HEK293T (cell line): ENCODE results near the gene C3orf52.

ENCODE experiments used
- CTCF ChIA-PET: fragments of 350-600 bp; formaldehyde crosslinking; extraction: SDS; loops from one replicate; lab custom pipeline; 2021; ENCODE audit warnings: antibody characterized with exemption, inconsistent platforms; lab: Yijun Ruan, JAX
- POLR2A ChIA-PET: fragments of 350-600 bp; formaldehyde crosslinking; extraction: SDS; loops from one replicate; lab custom pipeline; 2020; ENCODE audit warnings: antibody characterized with exemption, inconsistent platforms; lab: Yijun Ruan, JAX
- DNase-seq: peaks from one replicate; pipeline ENCODE4 v3.0.0; 2012; ENCODE audit warnings: mixed read lengths; ENCODE audit errors: extremely low spot score
- ARNT ChIP-seq: fragments of 450-650 bp; IDR thresholded peaks from 2 replicates; pipeline ENCODE4 v1.6.1; 2017; ENCODE audit warnings: mild to moderate bottlenecking
- BHLHE40 ChIP-seq: fragments of 450-650 bp; IDR thresholded peaks from 2 replicates; pipeline ENCODE4 v1.6.1; 2016; ENCODE audit warnings: mild to moderate bottlenecking, moderate library complexity, borderline replicate concordance
- CTBP1 ChIP-seq: fragments of 450-650 bp; IDR thresholded peaks from 2 replicates; pipeline ENCODE4 v1.6.1; 2016; ENCODE audit warnings: borderline replicate concordance
- ELF4 ChIP-seq: fragments of 450-650 bp; IDR thresholded peaks from 2 replicates; pipeline ENCODE4 v1.6.1; 2017; ENCODE audit warnings: antibody characterized with exemption
- FOXA1 ChIP-seq: fragments of 450-650 bp; IDR thresholded peaks from 2 replicates; pipeline ENCODE4 v1.6.1; 2016; ENCODE audit warnings: mild to moderate bottlenecking
- FOXK2 ChIP-seq: fragments of 450-650 bp; IDR thresholded peaks from 2 replicates; pipeline ENCODE4 v1.6.1; 2016; ENCODE audit warnings: mild to moderate bottlenecking
- FOXM1 ChIP-seq: fragments of 450-650 bp; IDR thresholded peaks from 2 replicates; pipeline ENCODE4 v1.6.1; 2017; ENCODE audit warnings: mild to moderate bottlenecking, borderline replicate concordance
- HDGF ChIP-seq: fragments of 450-650 bp; IDR thresholded peaks from 2 replicates; pipeline ENCODE4 v1.6.1; 2017; ENCODE audit warnings: antibody characterized with exemption, borderline replicate concordance
- L3MBTL2 ChIP-seq: fragments of 450-650 bp; conservative IDR thresholded peaks from 2 replicates; pipeline ENCODE4 v1.6.1; 2016; ENCODE audit warnings: mild to moderate bottlenecking
- LEF1 ChIP-seq: fragments of 450-650 bp; IDR thresholded peaks from 2 replicates; pipeline ENCODE4 v1.6.1; 2017; ENCODE audit warnings: mild to moderate bottlenecking, borderline replicate concordance
- NFRKB ChIP-seq: fragments of 450-650 bp; IDR thresholded peaks from 2 replicates; pipeline ENCODE4 v1.6.1; 2016; ENCODE audit warnings: mild to moderate bottlenecking, moderate library complexity
- PKNOX1 ChIP-seq: fragments of 450-650 bp; IDR thresholded peaks from 2 replicates; pipeline ENCODE4 v1.6.1; 2016
- SP1 ChIP-seq: fragments of 450-650 bp; IDR thresholded peaks from 2 replicates; pipeline ENCODE4 v1.6.1; 2017
- SUZ12 ChIP-seq: fragments of 450-650 bp; IDR thresholded peaks from 2 replicates; pipeline ENCODE4 v1.6.1; 2016; ENCODE audit warnings: mild to moderate bottlenecking
- TARDBP ChIP-seq: fragments of 450-650 bp; IDR thresholded peaks from 2 replicates; pipeline ENCODE4 v1.6.1; 2016
- ZNF384 ChIP-seq: fragments of 450-650 bp; IDR thresholded peaks from 2 replicates; pipeline ENCODE4 v1.6.1; 2016

C3orf52 gene

GRCh38 chr3:112085735-112086075 lies 484 bp upstream of the C3orf52 start:
- ChIA-PET POLR2A (interaction anchor here (1.0 to 1.9 kb wide), 3 partner anchors 12 to 226 kb away, joined by 3 to 6 read pairs (median 3); partner anchors contain the start of gene ABHD10), CTCF (no interaction called here)
- no peak for DNase-seq
- TF ChIP-seq CTBP1 (no peak), BHLHE40 (no peak), FOXA1 (no peak), LEF1 (no peak), SUZ12 (no peak), ELF4 (no peak), NFRKB (no peak), PKNOX1 (no peak), ARNT (no peak), ZNF384 (no peak), FOXM1 (no peak), FOXK2 (no peak), SP1 (no peak), HDGF (no peak), TARDBP (no peak)

GRCh38 chr3:112086875-112087524 lies 811 bp downstream of the C3orf52 start:
- POLR2A ChIA-PET = interaction anchor here (1.0 to 1.9 kb wide), 6 partner anchors 10 to 227 kb away, joined by 3 to 6 read pairs (median 3); partner anchors contain the start of gene ABHD10
- no peak for DNase-seq
- CTCF ChIA-PET = interaction anchor here (1.0 kb wide), 1 partner anchor 192 kb away, joined by 4 read pairs; no protein-coding TSS in a partner anchor
- TF ChIP-seq LEF1 = no peak
- no peak for TF ChIP-seq SP1
- no peak for TF ChIP-seq ZNF384
- TF ChIP-seq FOXA1 = no peak
- TF ChIP-seq ARNT = no peak
- no peak for TF ChIP-seq BHLHE40
- no peak for TF ChIP-seq TARDBP
- no peak for TF ChIP-seq NFRKB
- TF ChIP-seq FOXM1 = no peak
- no peak for TF ChIP-seq L3MBTL2
- no peak for TF ChIP-seq FOXK2
- TF ChIP-seq CTBP1 = no peak
- TF ChIP-seq HDGF = no peak

- POLR2A ChIA-PET = interaction anchor here (1.0 to 1.9 kb wide), 4 partner anchors 10 to 109 kb away, joined by 3 to 6 read pairs (median 4); partner anchors contain the start of gene ABHD10
- no peak for DNase-seq
- CTCF ChIA-PET = interaction anchor here (1.0 kb wide), 1 partner anchor 193 kb away, joined by 4 read pairs; no protein-coding TSS in a partner anchor
- TF ChIP-seq L3MBTL2 (no peak), FOXK2 (no peak), HDGF (no peak), TARDBP (no peak), SP1 (no peak), PKNOX1 (no peak), LEF1 (no peak), ELF4 (no peak), NFRKB (no peak), BHLHE40 (no peak)
Observed at GRCh38 chr3:112087746-112088145, 1.6 kb downstream of the C3orf52 start.

GRCh38 chr3:112088944-112089343 lies 2.8 kb downstream of the C3orf52 start:
- ChIA-PET POLR2A (interaction anchor here (1.2 kb wide), 1 partner anchor 110 kb away, joined by 3 read pairs; the partner anchor contains the start of gene ABHD10), CTCF (no interaction called here)
- no peak for DNase-seq
- TF ChIP-seq PKNOX1 (peak; percentile 51), ARNT (no peak), TARDBP (no peak), SUZ12 (no peak), ZNF384 (no peak), L3MBTL2 (no peak)

- TF ChIP-seq ZNF384 (peak; percentile 74), PKNOX1 (no peak)
- ChIA-PET POLR2A (interaction anchor here (0.8 kb wide), 1 partner anchor 111 kb away, joined by 3 read pairs; the partner anchor contains the start of gene ABHD10), CTCF (interaction anchor here (0.8 kb wide), 1 partner anchor 21 kb away, joined by 3 read pairs; no protein-coding TSS in a partner anchor)
- no peak for DNase-seq
Observed at GRCh38 chr3:112089956-112090886, 4.0 kb downstream of the C3orf52 start.
